Activated B cell treated with CpG ODN at 0.5 μM for 24 hours (primary cell): ENCODE results near the gene MEF2C. TPM values are rescaled to one million over a fixed set of nuclear protein-coding genes. Genes with fewer than 3 reads are reported as not detected.

Experiments used
- ATAC-seq: fragments of 200-7000 bp; cut with Tn5 transposase; one replicate; pipeline ENCODE4 v1.10.0; 2021; ENCODE audit warnings: low read depth, mild to moderate bottlenecking, moderate library complexity
- CTCF ChIA-PET: fragments of 350-600 bp; sonication (Branson Sonifier 250); formaldehyde crosslinking; loops from one replicate; lab custom pipeline; 2021; ENCODE audit warnings: antibody characterized with exemption; lab: Charles Lee
- POLR2A ChIA-PET: fragments of 350-600 bp; sonication (Branson Sonifier 250); formaldehyde crosslinking; loops from one replicate; lab custom pipeline; 2021; ENCODE audit warnings: antibody characterized with exemption; lab: Charles Lee
- DNase-seq: peaks from one replicate; pipeline ENCODE4 v3.0.0; 2022
- H3K27ac Mint-ChIP-seq: one replicate; pipeline ENCODE4 v1.8.0; 2020; ENCODE audit warnings: mixed read lengths
- H3K27me3 Mint-ChIP-seq: one replicate; pipeline ENCODE4 v1.8.0; 2021; ENCODE audit warnings: mixed read lengths
- H3K36me3 Mint-ChIP-seq: one replicate; pipeline ENCODE4 v1.8.0; 2021; ENCODE audit warnings: low read depth, mixed read lengths
- H3K4me1 Mint-ChIP-seq: one replicate; pipeline ENCODE4 v1.8.0; 2021; ENCODE audit warnings: mixed read lengths
- H3K4me3 Mint-ChIP-seq: one replicate; pipeline ENCODE4 v1.8.0; 2020; ENCODE audit warnings: mild to moderate bottlenecking, mixed read lengths
- H3K9me3 Mint-ChIP-seq: one replicate; pipeline ENCODE4 v1.8.0; 2020; ENCODE audit warnings: mixed read lengths
- intact Hi-C: fragments of 100-400 bp; cut with micrococcal nuclease; formaldehyde crosslinking; loops from one replicate; pipeline ENCODE4 v1.15.1; 2024
- total RNA-seq: library from RNA; stranded (reverse); gene quantifications from 2 replicates; pipeline ENCODE4 v1.2.3, GENCODE V29; 2022
- TF ChIP-seq, protein P1 (sequence below): fragments of 200-600 bp; IDR thresholded peaks from one replicate; pipeline ENCODE4 v1.8.0; 2022; ENCODE audit warnings: antibody characterized with exemption, mild to moderate bottlenecking

The MEF2C gene
- total RNA-seq, 1 donor from 2014 or later: 359 TPM

DNA sequence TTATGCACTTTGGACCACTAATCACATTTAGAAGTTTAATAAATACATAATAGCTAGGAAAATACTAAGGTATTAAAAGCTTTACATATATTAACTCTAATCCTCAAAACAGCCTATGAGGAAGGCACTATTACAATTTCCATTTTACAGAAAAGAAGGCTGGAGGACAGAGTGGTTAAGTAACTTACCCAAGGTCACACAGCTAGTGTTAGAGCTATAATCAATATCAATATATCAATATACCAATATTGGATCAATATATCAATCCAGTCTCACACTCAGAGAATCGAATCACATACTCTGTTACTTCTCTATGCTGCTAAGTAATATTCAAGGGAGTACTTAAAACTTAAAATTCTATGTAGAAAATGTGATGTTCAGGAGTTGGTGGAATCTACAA, 45.2 kb downstream of the MEF2C start:
- peak overlapping the region; percentile 9 for H3K27ac Mint-ChIP-seq
- DNase-seq (no peak), ATAC-seq (no peak)
- H3K36me3 Mint-ChIP-seq: peaks cover 37% of the 10 kb centered on the region
- H3K4me1 Mint-ChIP-seq: peaks cover 76% of the 10 kb centered on the region
- intact Hi-C loops: no loop called here
- H3K27me3 Mint-ChIP-seq: no peaks in the 10 kb centered on the region
- TF ChIP-seq, protein P1, sequence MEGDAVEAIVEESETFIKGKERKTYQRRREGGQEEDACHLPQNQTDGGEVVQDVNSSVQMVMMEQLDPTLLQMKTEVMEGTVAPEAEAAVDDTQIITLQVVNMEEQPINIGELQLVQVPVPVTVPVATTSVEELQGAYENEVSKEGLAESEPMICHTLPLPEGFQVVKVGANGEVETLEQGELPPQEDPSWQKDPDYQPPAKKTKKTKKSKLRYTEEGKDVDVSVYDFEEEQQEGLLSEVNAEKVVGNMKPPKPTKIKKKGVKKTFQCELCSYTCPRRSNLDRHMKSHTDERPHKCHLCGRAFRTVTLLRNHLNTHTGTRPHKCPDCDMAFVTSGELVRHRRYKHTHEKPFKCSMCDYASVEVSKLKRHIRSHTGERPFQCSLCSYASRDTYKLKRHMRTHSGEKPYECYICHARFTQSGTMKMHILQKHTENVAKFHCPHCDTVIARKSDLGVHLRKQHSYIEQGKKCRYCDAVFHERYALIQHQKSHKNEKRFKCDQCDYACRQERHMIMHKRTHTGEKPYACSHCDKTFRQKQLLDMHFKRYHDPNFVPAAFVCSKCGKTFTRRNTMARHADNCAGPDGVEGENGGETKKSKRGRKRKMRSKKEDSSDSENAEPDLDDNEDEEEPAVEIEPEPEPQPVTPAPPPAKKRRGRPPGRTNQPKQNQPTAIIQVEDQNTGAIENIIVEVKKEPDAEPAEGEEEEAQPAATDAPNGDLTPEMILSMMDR: no peak
- no peak overlapping the region for H3K4me3 Mint-ChIP-seq
- POLR2A ChIA-PET: interaction anchor here (0.7 to 2.7 kb wide), 7 partner anchors 9 to 112 kb away, joined by 3 to 10 read pairs (median 4); partner anchors contain the start of gene MEF2C
- CTCF ChIA-PET: interaction anchor here (0.9 to 1.3 kb wide), 4 partner anchors 9 to 109 kb away, joined by 3 to 4 read pairs (median 4); no protein-coding TSS in a partner anchor
- no peaks in the 10 kb centered on the region for H3K9me3 Mint-ChIP-seq

DNA sequence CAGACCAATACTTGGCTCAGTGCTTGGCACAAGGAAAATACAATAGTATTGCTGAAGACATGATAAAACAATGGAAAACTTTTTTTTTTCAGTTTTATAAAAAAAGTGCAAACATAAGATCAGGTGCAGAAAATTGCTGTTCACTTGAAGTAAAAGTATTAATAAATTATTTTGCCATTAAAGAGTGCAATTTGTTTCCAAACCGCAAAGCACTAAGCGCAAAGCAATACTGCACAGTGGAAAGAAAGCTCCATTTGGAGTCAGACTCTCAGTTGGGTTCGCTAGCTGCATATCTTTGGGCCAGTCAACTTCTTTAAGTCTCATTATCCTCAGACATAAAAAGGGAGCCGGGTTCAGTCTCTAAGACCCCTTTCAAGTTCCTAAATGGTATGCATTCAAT, 45.8 kb downstream of the MEF2C start:
- H3K4me1 Mint-ChIP-seq: peaks cover 78% of the 10 kb centered on the region
- POLR2A ChIA-PET: interaction anchor here (0.6 to 2.7 kb wide), 10 partner anchors 8 to 111 kb away, joined by 3 to 10 read pairs (median 5); partner anchors contain the start of gene MEF2C
- no peak for DNase-seq
- TF ChIP-seq, protein P1: no peak
- H3K4me3 Mint-ChIP-seq: no peak overlapping the region
- no peak for ATAC-seq
- H3K9me3 Mint-ChIP-seq: no peaks in the 10 kb centered on the region
- no peak overlapping the region for H3K27ac Mint-ChIP-seq
- intact Hi-C loops: no loop called here
- CTCF ChIA-PET: interaction anchor here (0.9 to 1.3 kb wide), 4 partner anchors 8 to 108 kb away, joined by 3 to 4 read pairs (median 4); no protein-coding TSS in a partner anchor
- H3K36me3 Mint-ChIP-seq: peaks cover 38% of the 10 kb centered on the region
- H3K27me3 Mint-ChIP-seq: no peaks in the 10 kb centered on the region

DNA sequence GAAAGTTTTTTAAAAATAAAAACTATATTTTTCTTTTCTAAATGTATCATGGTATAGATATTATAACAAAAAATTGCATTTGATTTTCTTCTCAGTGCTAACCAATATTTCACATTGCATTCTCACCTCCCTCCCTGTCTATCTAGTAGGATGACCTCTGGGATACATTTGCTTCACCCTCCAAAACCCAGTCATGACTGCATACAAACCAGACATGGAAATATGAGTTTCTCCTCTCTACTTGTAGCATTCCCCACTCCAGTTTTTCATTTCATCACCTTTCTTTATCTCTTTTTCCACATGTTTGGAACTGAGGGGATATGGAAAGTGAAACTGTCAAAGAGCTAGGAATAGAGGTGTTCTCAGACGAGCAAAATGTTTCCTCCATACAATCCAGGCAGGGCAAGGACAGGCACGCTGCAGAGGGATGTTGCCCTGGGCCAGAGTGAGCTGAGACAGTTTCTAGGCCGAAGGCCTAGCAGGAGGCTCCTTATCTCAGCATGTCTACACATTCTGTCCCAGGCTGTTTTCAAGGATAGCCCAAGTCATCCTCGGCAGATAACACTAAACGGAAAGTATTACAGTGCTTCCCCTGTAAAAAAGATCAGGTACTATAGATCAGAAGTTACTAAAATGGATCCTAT, 46.7 kb downstream of the MEF2C start:
- intact Hi-C loops: loop anchor here (1.0 kb wide), 1 partner anchor 9 kb away; no protein-coding TSS in a partner anchor
- Mint-ChIP-seq H3K27me3 (no peaks in the 10 kb centered on the region), H3K4me1 (peaks cover 80% of the 10 kb centered on the region), H3K4me3 (peak overlapping the region; percentile 60), H3K9me3 (no peaks in the 10 kb centered on the region), H3K36me3 (peaks cover 39% of the 10 kb centered on the region), H3K27ac (peak overlapping the region; percentile 54)
- DNase-seq (no peak), ATAC-seq (peak; percentile 18)
- ChIA-PET POLR2A (interaction anchor here (0.6 to 2.7 kb wide), 7 partner anchors 9 to 104 kb away, joined by 3 to 10 read pairs (median 5); partner anchors contain the start of gene MEF2C), CTCF (interaction anchor here (1.2 to 1.3 kb wide), 2 partner anchors 106 to 107 kb away, joined by 4 read pairs; no protein-coding TSS in a partner anchor)
- TF ChIP-seq, protein P1: no peak

DNA sequence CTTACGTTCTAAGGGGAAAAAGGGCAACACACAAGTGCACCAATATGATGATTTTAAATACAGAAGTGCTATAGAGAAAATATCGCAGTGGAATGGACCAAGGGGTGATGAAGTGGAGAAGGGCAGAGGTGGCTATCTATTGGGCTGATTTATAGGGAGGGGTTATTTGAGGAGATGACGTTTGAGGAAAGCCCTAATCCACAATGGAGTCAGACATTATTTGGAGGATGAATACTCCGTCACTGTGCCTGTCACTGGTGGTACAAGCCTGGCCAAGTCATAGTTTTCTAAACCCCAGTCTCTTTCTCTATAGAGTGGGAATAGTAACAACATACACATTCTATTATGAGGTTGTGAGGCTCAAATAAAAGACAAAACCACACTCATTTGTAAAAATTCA, 48.5 kb downstream of the MEF2C start:
- ATAC-seq (no peak), DNase-seq (no peak)
- ChIA-PET CTCF (interaction anchor here (1.6 to 2.1 kb wide), 3 partner anchors 15 to 105 kb away, joined by 5 to 6 read pairs (median 5); no protein-coding TSS in a partner anchor), POLR2A (interaction anchor here (0.5 to 17.9 kb wide), 5 partner anchors 9 to 102 kb away, joined by 3 to 229 read pairs (median 15); partner anchors contain the start of gene MEF2C)
- peaks cover 78% of the 10 kb centered on the region for H3K4me1 Mint-ChIP-seq
- intact Hi-C loops: no loop called here
- peak overlapping the region; percentile 87 for H3K27ac Mint-ChIP-seq
- H3K36me3 Mint-ChIP-seq: peaks cover 30% of the 10 kb centered on the region
- H3K9me3 Mint-ChIP-seq: no peaks in the 10 kb centered on the region
- TF ChIP-seq, protein P1: no peak
- no peaks in the 10 kb centered on the region for H3K27me3 Mint-ChIP-seq
- peak overlapping the region; percentile 60 for H3K4me3 Mint-ChIP-seq

DNA sequence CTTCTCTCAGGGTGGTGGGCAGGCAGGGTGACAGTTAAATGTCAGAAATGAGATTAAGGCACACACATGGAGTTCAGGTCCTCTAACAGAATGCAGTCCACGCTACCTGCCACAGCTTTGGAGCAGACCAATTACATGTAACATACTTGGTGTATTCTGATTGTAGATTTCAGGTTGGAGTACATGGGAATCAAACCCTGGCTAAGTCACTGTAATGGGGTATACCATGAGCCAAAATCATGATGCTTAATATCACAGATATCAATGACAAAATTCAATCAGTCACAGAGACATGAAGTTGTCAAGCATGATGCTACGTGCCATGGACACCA, 48.9 kb downstream of the MEF2C start:
- Mint-ChIP-seq H3K9me3 (no peaks in the 10 kb centered on the region), H3K36me3 (peaks cover 27% of the 10 kb centered on the region), H3K27ac (peak overlapping the region; percentile 87), H3K27me3 (no peaks in the 10 kb centered on the region), H3K4me1 (peaks cover 78% of the 10 kb centered on the region), H3K4me3 (peak overlapping the region; percentile 60)
- ATAC-seq: peak; percentile 11
- POLR2A ChIA-PET: interaction anchor here (0.6 to 17.9 kb wide), 8 partner anchors 9 to 101 kb away, joined by 3 to 229 read pairs (median 12); partner anchors contain the start of gene MEF2C
- intact Hi-C loops: no loop called here
- TF ChIP-seq, protein P1: no peak
- DNase-seq: no peak
- CTCF ChIA-PET: interaction anchor here (1.6 to 2.1 kb wide), 3 partner anchors 15 to 105 kb away, joined by 5 to 6 read pairs (median 5); no protein-coding TSS in a partner anchor
